Mucosa of rectum (tissue), 2 donors: ENCODE measurements around the gene SMIM1.

Source experiments
- H3K27ac ChIP-seq, 2 donors: one replicate each; pipeline ENCODE4 v1.7.0; 2013; ENCODE audit warnings: inconsistent platforms in 2 of 2, low read depth in 2 of 2, low read length in 2 of 2
- H3K27me3 ChIP-seq, 2 donors: one replicate each; pipeline ENCODE4 v1.7.0; 2013; ENCODE audit warnings: low read length in 2 of 2; ENCODE audit not compliant: control insufficient read depth in 2 of 2, insufficient read depth in 2 of 2
- H3K36me3 ChIP-seq, 2 donors: one replicate each; pipeline ENCODE4 v1.7.0; 2013; ENCODE audit warnings: low read length in 2 of 2; ENCODE audit not compliant: control insufficient read depth in 2 of 2, insufficient read depth in 2 of 2
- H3K4me1 ChIP-seq, 2 donors: one replicate each; pipeline ENCODE4 v1.7.0; 2013; ENCODE audit warnings: low read length in 2 of 2, mild to moderate bottlenecking in 1 of 2; ENCODE audit not compliant: control insufficient read depth in 2 of 2, insufficient read depth in 2 of 2
- H3K4me3 ChIP-seq, 2 donors: one replicate each; pipeline ENCODE4 v1.7.0; 2013; ENCODE audit warnings: low read length in 2 of 2
- H3K9ac ChIP-seq, 2 donors: one replicate each; pipeline ENCODE4 v1.7.0; 2013; ENCODE audit warnings: low read length in 2 of 2, low read depth in 1 of 2, mild to moderate bottlenecking in 1 of 2
- H3K9me3 ChIP-seq, 2 donors: one replicate each; pipeline ENCODE4 v1.7.0; 2013; ENCODE audit warnings: low read length in 2 of 2; ENCODE audit not compliant: control insufficient read depth in 2 of 2
- donor health status: healthy.
- donor health status: Normal muscosa, but diverticular disease.

SMIM1 gene

GRCh38 chr1:3785456-3786157 is 13.1 kb downstream of the SMIM1 start:
- Histone ChIP-seq H3K9ac (no peak overlapping the region), H3K36me3 (peaks cover 43 to 67% of the 10 kb centered on the region in 2 donors), H3K27ac (no peak overlapping the region), H3K4me1 (no peaks in the 10 kb centered on the region), H3K4me3 (no peak overlapping the region), H3K27me3 (no peaks in the 10 kb centered on the region), H3K9me3 (no peaks in the 10 kb centered on the region)

GRCh38 chr1:3786468-3787348 is 14.2 kb downstream of the SMIM1 start:
- no peak overlapping the region for H3K27ac ChIP-seq

DNA sequence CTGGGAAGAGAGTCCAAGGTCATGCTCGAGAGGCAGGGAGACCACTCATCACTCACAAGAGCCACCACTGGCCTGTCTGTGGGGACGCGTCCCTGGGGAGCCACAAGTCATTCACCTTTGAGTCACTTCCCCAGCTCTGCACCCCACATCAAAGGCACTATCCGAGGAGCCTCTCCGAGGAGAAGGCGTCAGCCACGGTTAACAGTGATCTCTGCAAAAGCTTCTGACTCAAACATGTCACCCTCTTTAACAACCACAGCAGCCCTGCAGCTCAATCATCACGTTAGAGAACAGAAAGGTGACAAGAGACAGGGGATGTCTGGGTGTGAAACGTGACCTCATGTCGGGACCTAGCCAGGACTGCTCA is 14.8 kb downstream of the SMIM1 start:
- H3K4me3 ChIP-seq: no peak overlapping the region
- H3K9ac ChIP-seq: no peak overlapping the region
- H3K27me3 ChIP-seq: no peaks in the 10 kb centered on the region
- no peak overlapping the region for H3K27ac ChIP-seq
- H3K9me3 ChIP-seq: no peaks in the 10 kb centered on the region
- H3K4me1 ChIP-seq: no peaks in the 10 kb centered on the region
- peaks cover 33 to 59% of the 10 kb centered on the region in 2 donors for H3K36me3 ChIP-seq

More at GRCh38 chr1:3786468-3787348, 14.2 kb downstream of the SMIM1 start:
- Histone ChIP-seq H3K4me3 (no peak overlapping the region), H3K27me3 (no peaks in the 10 kb centered on the region), H3K4me1 (no peaks in the 10 kb centered on the region), H3K36me3 (peaks cover 38 to 61% of the 10 kb centered on the region in 2 donors), H3K9me3 (no peaks in the 10 kb centered on the region), H3K9ac (no peak overlapping the region)

- Histone ChIP-seq H3K4me3 (no peak overlapping the region), H3K36me3 (peaks cover 27 to 54% of the 10 kb centered on the region in 2 donors), H3K9me3 (no peaks in the 10 kb centered on the region), H3K27ac (no peak overlapping the region), H3K4me1 (no peaks in the 10 kb centered on the region), H3K27me3 (no peaks in the 10 kb centered on the region), H3K9ac (no peak overlapping the region)
These were observed 15.4 kb downstream of the SMIM1 start for GRCh38 chr1:3787745-3788605.

DNA sequence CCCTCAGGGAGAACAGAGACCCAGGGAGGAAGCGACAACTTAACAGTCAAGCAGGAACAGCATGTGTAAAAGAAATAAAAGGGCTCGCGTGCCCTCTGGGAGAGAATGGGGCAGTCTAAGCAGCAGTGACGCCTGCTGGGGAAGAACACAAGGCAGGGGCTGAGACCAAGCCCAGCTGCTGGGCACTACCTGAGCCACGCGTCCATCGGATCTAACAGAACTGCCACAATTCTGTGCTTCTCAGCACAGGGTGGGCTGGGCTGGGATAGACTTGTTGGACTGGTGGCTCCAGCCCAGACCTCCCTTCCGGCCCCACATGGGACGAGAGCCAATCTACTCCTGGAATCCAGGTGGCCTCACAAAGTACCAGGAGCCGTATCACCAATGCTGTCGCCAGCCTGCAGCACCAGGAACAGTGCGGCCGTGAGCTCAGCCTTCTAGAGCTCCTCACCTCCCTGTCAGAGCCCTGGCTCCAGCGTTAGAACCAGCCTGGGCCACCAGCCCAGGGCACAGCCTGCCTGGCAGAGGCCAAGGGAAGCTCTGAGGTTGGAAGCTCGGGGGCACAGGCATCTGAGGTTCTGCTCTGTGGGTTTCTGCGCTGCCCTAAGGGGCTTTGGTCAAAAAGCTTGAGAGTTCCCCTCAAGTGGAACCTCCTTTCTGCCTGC is 16.3 kb downstream of the SMIM1 start:
- H3K27me3 ChIP-seq: no peaks in the 10 kb centered on the region
- H3K4me3 ChIP-seq: no peak overlapping the region
- H3K9ac ChIP-seq: no peak overlapping the region
- no peaks in the 10 kb centered on the region for H3K9me3 ChIP-seq
- peaks cover 0 to 2% of the 10 kb centered on the region in 2 donors for H3K4me1 ChIP-seq
- peaks cover 22 to 47% of the 10 kb centered on the region in 2 donors for H3K36me3 ChIP-seq
- no peak overlapping the region for H3K27ac ChIP-seq

GRCh38 chr1:3789421-3790300 is 17.1 kb downstream of the SMIM1 start:
- Histone ChIP-seq H3K27me3 (no peaks in the 10 kb centered on the region), H3K4me3 (no peak overlapping the region), H3K36me3 (peaks cover 16 to 40% of the 10 kb centered on the region in 2 donors), H3K9me3 (no peaks in the 10 kb centered on the region), H3K9ac (no peak overlapping the region), H3K27ac (no peak overlapping the region), H3K4me1 (peaks cover 0 to 2% of the 10 kb centered on the region in 2 donors)

DNA sequence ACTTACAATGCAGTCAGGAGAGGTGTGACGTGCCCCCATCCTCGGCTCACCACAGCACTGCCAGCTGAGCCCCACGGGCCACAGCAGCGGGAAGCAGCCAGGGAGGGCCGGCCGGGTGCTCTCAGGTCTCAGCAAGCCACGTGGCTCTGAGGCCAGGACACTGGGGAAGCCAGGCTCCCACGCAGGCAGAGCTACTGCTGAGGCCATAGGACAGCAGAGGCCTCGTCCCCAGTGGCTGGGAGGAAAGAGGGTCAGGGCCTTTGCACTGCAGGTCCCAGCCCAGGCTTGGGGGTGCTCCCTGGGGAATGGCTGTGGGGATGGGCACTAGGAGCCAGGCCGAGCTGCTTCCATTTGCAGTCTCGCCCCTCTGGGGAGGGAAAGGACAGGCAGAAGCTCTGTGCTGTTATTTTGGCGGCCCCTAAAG is 18.0 kb downstream of the SMIM1 start:
- Histone ChIP-seq H3K9ac (no peak overlapping the region), H3K36me3 (peaks cover 11 to 35% of the 10 kb centered on the region in 2 donors), H3K27ac (no peak overlapping the region), H3K4me1 (peaks cover 6 to 9% of the 10 kb centered on the region in 2 donors), H3K27me3 (no peaks in the 10 kb centered on the region), H3K9me3 (no peaks in the 10 kb centered on the region), H3K4me3 (no peak overlapping the region)

GRCh38 chr1:3790952-3791351 is 18.4 kb downstream of the SMIM1 start:
- no peaks in the 10 kb centered on the region for H3K9me3 ChIP-seq
- H3K27ac ChIP-seq: no peak overlapping the region
- H3K4me3 ChIP-seq: no peak overlapping the region
- H3K9ac ChIP-seq: no peak overlapping the region
- peaks cover 11 to 35% of the 10 kb centered on the region in 2 donors for H3K36me3 ChIP-seq
- H3K4me1 ChIP-seq: peaks cover 8 to 10% of the 10 kb centered on the region in 2 donors
- H3K27me3 ChIP-seq: no peaks in the 10 kb centered on the region
